GM12864 (cell line): ENCODE data around the gene DAO.
A peak's percentile ranks its signal among the peaks of the same experiment; 100 is the strongest.

Experiments used
- DNase-seq: peaks from one replicate; pipeline ENCODE4 v3.0.0-alpha.2; 2011; ENCODE audit warnings: low read depth
- H3K4me3 ChIP-seq: 2 replicates; pipeline ENCODE4 v1.5.1; 2011; ENCODE audit warnings: mild to moderate bottlenecking, low read depth, low read length, control low read depth
- TF ChIP-seq, protein P1 (sequence below): IDR thresholded peaks from 2 replicates; pipeline ENCODE4 v1.5.1; 2011; ENCODE audit warnings: low read depth, mild to moderate bottlenecking, moderate library complexity, low read length, control low read depth, inconsistent platforms; ENCODE audit errors: missing control alignments

DAO gene

DNA sequence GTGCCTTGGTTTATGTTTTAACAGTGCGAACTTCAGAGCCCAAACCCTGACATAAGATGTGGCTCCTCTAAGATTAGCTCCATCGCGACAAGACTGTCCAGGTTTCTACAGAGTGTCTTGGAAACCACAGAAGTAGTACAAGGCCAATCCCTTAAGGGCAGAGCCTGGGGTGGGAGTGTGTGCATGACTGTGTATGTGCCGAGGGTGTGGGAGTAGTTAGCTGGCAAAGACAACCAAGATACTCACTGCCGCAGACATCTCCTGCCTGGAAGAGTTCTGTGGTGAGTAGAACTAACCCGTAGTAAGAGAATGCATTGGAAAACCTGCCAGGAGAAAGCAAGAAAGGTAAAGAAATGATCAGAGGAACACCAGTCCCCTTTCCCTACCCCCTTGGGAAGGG, 54.1 kb downstream of the DAO start:
- DNase-seq, result no peak
- H3K4me3 ChIP-seq, result no peak overlapping the region
- TF ChIP-seq, protein P1, sequence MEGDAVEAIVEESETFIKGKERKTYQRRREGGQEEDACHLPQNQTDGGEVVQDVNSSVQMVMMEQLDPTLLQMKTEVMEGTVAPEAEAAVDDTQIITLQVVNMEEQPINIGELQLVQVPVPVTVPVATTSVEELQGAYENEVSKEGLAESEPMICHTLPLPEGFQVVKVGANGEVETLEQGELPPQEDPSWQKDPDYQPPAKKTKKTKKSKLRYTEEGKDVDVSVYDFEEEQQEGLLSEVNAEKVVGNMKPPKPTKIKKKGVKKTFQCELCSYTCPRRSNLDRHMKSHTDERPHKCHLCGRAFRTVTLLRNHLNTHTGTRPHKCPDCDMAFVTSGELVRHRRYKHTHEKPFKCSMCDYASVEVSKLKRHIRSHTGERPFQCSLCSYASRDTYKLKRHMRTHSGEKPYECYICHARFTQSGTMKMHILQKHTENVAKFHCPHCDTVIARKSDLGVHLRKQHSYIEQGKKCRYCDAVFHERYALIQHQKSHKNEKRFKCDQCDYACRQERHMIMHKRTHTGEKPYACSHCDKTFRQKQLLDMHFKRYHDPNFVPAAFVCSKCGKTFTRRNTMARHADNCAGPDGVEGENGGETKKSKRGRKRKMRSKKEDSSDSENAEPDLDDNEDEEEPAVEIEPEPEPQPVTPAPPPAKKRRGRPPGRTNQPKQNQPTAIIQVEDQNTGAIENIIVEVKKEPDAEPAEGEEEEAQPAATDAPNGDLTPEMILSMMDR, result no peak

DNA sequence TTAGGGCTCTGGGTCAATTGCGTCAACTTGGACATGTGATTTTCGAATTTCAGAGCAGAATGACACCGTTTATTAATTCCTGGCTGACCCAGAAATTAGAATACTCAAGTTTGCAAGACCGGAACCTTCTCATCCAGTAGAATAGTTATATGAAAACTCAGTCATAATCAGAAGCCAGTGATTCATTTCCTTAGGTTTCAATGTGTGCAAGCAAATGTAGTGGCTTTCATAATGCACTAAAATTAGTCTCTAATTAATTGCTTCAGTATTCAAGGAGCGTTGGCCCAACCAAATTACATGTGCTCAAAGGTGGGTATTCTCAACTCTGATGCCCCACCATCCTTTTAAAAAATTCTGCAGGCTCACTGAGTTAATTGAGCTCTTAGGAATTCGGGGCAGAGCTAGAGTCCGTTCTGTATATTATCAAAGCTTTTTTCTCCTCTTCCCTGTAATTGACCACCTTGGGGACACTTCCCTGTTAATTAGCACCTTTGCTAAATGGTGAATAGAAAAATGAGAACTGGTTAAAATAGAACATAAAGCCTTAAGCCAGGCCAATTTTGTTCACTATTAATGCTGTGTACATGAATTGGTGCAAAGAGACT, 55.4 kb downstream of the DAO start:
- TF ChIP-seq, protein P1, result no peak
- H3K4me3 ChIP-seq, result no peak overlapping the region
- DNase-seq, result no peak

DNA sequence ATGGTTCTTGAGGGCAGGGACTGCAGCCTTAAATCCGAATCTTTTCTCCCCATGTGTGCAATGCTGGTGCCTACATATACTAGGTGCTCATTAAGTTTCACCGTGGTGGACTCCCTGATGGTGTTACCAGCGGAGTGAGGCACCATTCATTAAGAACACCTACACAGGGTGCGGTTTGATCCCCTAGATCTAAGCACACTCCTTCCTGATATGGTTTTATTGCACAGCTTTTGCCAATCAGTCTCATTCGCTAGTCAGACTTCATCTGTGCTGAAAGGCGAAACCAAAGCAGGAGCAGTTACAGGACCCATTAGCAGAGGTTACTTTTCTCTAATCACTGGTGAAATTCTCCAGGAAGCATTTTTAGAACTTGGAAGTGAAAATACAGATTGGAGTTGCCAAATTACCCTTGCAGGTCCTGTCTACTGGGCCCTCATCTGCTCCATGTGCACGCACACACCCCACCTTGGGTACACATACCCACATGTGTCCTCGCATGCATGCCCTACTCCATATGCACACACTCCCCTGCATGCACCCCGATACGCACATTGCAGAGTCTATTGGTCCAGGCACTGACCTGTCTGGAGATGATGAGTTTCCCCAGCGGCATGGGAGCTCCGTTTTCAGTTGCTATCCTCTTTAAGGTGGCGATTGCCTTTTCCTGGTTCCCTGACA, 58.5 kb downstream of the DAO start:
- no peak for DNase-seq

DNA sequence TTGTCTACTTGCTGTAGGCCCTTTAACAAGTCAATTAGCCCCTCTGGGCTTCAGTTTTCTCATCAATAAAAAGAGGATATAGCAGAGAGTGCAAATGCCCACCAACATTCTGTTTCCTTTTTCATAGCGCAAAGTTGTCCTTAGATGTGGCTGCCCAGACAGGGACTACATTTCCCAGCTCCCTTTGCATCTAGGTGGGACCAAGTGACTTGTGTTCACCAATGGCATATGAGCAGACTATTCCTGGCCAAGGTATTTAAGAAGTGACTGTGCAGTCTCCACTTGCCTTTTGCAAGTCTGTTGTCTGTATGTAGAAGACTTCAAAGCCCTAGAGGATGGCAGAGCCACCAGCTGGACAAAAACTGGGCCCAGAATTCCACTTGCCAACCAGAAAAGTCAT, 59.7 kb downstream of the DAO start:
- TF ChIP-seq, protein P1, result no peak
- peak; percentile 39 for DNase-seq
- H3K4me3 ChIP-seq, result no peak overlapping the region

More for the DNA sequence above, 58.5 kb downstream of the DAO start:
- TF ChIP-seq, protein P1, result no peak
- H3K4me3 ChIP-seq, result no peak overlapping the region

DNA sequence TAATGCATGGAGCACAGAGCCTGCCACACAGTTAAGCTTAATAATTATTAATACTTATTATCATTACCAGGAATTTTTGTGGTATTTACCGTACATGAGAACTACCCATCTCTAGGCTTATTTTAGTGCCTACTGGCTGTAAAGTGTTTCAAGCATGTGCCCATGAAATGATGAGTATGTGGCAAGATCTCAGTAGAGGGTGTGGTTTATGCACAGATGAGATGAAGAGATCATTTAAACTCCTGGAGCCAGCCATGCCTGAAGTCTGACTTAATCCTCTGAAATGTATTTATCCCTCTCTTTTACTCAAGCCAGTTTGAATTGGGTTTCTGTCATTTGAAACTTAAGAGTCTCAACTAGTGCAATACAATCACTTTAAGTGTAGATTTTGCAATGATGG, 60.2 kb downstream of the DAO start:
- DNase-seq, result no peak
- TF ChIP-seq, protein P1, result no peak
- H3K4me3 ChIP-seq, result no peak overlapping the region

DNA sequence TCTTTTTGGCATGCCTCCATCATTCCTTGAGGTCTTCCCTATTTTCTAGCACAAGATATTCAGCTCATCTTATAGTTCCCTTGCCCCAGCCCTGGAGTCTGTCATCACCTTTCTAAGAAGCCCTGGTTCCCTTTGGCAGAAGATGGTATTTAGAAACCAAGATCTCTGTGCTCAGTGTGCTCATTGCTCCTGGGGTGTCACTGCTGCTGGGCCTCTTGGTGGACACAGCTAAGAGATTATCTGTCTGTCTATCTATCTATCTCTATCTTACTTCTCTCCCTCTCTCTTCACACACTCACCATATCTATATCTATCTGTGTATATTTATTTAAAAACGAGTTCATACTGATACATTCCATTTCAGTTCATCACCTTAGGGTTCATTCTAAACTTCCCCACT, 67.2 kb downstream of the DAO start:
- TF ChIP-seq, protein P1, result no peak
- DNase-seq, result no peak
- no peak overlapping the region for H3K4me3 ChIP-seq

DNA sequence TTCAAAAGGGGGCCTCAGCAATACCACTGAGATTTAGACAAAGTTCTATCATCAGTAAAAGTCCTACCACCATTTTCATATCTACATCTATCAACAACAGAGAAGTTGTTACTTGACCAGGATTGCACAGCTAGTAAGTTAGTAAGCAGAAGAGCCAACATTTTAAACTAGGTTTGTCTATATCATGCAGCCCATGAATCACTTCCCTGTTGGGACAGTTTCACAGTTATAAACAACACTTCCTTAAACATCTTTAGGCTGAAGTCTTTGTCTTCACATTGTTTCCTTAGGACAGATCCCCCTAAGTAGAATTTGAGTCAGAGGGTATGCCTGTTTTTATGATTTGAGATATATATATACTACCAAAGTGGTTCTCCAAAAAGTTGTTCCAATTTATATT, 68.5 kb downstream of the DAO start:
- DNase-seq, result no peak
- TF ChIP-seq, protein P1, result no peak
- H3K4me3 ChIP-seq, result no peak overlapping the region
